Hindlimb muscle (tissue), 1 donor: ENCODE results near the gene LCE2C. TPM values are rescaled to one million over a fixed set of nuclear protein-coding genes. Genes with fewer than 3 reads are reported as not detected.
A peak's percentile ranks its signal among the peaks of the same experiment; 100 is the strongest.
"Not testable (repeated sequence)": the region's sequence is repeated elsewhere in the genome, so short reads cannot be mapped to it uniquely, and the experiment has no call there.

Experiments used
- DNase-seq: peaks from one replicate; pipeline ENCODE4 v3.0.0-alpha.2; 2013
- polyA plus RNA-seq: library from polyadenylated mRNA; unstranded; fragments of 120-200 nt; gene quantifications from one replicate; pipeline ENCODE4 v1.2.1, GENCODE V29; 2013; ENCODE audit not compliant: insufficient read length

Gene LCE2C, protein sequence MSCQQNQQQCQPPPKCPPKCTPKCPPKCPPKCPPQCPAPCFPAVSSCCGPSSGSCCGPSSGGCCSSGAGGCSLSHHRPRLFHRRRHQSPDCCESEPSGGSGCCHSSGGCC
- polyA plus RNA-seq, result not detected

DNA sequence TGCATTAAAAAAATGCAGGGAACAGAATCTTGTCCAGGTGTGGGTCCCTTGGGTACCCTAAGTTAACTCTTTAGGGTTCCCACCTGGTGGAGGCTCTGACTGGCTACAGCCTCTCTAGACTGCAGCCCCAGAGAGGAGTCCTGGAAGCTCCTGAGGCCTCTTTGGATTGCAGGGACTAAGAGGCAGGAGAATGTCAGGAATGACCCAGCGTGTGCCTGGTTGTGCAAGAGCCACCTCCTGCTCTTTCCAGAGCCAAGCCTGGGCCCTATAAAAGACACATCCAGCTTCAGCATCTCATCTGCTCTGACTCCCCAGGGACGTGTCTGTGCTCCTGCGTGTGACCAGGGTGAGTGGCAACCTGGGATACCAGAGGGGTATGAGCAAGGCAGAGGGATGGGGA, at the start of gene LCE2C:
Gene LCE2C, plus strand, starts transcription at position 297 of the 400 bp plus-strand sequence. CDS start 737 bp downstream, outside the sequence.
- DNase-seq, result not testable (repeated sequence)

- no peak for DNase-seq
These were observed 48.3 kb upstream of the LCE2C start for GRCh38 chr1:152626744-152627143.

DNA sequence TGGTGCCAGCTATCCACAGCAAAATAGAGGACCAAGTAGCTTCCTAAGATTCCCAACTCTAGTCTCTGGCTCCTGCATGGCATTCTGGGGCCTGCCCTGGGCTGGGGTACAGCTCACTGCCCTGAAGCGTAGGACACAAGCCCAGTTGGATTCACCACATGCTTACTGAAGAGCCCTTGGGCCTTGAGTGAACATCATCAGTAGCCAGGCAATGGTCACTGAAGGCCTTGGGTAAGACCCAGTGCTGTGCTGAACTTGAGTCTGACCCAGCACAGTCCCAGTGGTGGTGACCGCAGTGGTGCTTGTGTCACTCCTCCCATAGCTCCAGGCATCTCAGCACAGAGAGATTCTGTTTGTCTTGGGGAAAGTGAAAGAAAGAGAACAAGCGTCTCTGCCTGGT, 44.5 kb upstream of the LCE2C start:
- no peak for DNase-seq

DNA sequence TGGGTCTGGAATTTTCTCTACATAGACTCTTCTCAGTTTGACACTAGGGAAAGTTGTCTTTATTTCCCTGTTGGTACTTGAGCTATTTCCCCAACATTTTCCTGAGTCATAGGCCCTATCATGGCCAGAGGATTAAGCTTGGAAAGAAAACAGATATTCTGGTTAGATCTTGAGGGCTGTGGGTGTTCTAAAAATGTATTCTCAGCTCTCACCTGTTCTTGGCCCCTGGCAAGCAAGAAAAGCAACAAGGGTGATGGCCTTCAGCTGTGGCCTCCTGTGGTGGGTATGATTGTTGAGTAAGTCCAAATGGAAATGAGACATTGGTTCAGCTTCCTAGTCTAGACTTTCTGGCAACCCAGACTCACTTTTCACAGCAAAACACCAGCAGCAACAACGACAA, 34.7 kb upstream of the LCE2C start:
- no peak for DNase-seq

DNA sequence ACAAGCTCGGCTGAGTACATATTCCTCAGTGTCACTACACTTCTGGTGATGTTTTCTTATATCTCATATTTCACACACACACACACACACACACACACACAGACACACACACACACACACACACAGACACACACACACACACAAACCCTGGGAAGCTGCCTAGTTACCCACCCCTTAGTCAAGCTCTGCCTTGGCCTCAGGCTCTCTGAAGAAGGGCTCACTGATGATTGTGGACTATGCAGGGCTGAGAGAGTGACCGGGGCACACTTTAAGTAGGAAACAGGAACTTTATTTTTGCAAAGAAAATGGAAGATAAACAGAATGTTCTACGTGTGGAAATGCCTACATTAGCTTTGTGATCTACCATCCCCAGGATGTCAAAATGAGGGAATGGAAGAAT, 31.1 kb upstream of the LCE2C start:
- no peak for DNase-seq

GRCh38 chr1:152645146-152645545, 29.9 kb upstream of the LCE2C start:
- DNase-seq, result no peak

DNA sequence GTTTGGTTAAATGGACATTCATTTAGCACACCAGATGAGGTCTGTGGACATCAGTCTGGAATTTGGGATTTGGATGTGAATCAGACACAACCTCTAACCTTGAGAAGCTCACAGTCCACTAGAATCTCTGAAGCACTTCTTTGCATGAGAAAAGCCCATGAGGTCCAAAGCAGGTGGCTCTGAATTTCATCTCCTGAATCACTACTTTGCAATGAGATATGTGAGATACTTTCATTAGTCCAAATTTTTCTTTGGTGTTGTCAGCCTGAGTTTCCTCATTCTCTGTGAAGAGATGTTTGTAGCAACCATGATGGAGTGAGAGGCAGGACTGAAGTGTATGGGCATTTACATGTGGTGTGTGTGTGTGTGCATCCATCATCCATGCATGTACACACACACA, 28.4 kb upstream of the LCE2C start:
- DNase-seq, result no peak

DNA sequence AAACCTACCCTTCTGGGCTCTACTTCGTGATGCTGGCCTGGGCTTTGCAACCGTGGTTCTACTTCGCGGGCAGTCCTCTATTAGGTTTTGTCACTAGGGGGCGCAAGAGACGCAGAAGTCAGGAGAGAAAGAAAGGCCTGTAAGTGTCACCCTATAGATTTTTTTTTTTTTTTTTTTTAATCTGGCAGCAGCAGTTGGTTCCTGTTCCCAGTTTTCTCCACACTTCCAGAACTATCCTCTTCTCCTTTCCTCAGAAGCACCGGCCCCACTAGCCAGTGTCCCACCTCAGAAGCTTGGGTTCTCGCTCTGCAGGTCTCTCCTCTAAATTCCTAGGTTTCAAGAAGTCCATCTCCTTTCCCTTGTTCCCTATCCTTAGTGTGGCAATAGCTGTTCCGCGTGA, 21.0 kb upstream of the LCE2C start:
- peak; percentile 36 for DNase-seq

- no peak for DNase-seq
These were observed 18.6 kb upstream of the LCE2C start for GRCh38 chr1:152656459-152656858.

- DNase-seq, result no peak
These were observed 17.4 kb upstream of the LCE2C start for GRCh38 chr1:152657677-152658076.

- no peak for DNase-seq
These were observed 16.4 kb upstream of the LCE2C start for GRCh38 chr1:152658649-152659048.

GRCh38 chr1:152663098-152663497, 12.0 kb upstream of the LCE2C start, which contains the start of gene LCE2D:
TSS of gene LCE2D (plus strand) at chr1:152663380. CDS start at chr1:152664106, 726 bp downstream.
- DNase-seq, result no peak

DNA sequence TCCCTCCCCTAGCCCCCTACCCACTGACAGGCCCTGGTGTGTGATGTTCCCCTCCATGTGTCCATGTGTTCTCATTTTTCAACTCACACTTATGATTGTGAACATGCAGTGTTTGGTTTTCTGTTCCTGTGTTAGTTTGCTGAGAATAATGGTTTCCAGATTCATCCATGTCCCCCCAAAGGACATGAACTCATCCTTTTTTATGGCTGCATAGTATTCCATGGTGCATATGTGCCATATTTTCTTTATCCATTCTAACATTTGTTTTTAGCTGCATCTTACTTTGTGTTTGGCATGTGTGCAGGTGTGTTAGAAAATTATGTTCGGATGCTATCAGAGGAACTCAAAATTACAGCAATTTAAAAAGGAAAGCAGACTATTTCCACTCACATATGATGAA, 8.9 kb upstream of the LCE2C start:
- DNase-seq, result not testable (repeated sequence)

DNA sequence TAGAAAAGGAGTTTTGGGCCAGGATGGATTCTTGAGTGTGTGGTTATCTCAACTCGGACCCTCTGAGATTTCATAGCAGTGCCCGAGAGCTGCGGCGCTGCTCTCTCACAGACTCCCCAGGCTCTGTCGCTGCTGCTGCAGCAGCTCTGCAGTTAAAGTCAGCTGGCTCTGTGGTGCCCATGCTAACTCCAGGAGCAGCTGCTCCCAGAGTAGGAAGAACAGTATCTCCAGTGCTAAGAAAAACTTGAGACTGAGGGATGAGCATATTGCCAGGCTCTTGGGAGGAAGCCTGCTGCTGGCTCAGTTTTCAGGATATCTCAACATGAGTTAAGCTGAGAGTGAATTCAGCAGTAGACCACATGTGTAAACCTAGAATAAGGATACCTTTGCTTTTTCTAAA, 7.4 kb upstream of the LCE2C start:
- DNase-seq, result no peak

- no peak for DNase-seq
These were observed 2.1 kb upstream of the LCE2C start for GRCh38 chr1:152673016-152673415.

DNA sequence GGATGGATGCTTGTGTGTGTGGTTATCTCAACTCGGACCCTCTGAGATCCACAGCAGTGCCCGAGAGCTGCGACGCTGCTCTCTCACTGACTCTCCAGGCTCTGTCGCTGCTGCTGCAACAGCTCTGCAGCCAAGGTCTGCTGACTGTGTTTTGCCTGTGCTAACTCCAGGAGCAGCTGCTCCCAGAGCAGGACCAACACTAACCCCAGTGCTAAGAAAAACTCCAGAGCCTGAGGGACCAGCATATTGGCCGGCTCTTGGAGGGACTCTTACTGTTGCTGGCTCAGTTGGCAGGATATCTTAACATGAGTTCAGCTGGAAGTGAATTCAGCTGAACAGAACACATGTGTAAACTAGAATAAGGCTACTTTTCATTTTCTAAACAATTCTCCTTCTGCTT, 4.4 kb downstream of the LCE2C start:
- DNase-seq, result peak; percentile 12

DNA sequence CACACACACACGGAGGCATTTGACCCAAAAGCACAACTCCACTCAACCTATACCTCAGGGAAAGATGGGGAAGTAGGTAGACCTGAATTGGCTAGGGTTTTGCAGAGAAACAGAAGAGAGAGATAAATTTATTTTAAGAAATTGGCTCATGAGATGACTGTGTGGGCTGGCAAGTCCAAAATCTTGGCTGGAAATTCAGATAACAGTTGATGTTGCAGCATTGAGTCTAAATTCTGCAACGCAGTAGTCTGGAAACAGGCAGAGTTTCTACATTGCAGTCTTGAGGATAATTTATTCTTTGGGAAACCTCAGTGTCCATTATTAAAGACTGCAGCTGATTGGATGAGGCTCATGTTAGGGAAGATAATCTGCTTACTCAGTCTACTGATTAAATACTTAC, 6.5 kb downstream of the LCE2C start:
- DNase-seq, result no peak

- no peak for DNase-seq
These were observed 8.8 kb downstream of the LCE2C start for GRCh38 chr1:152683846-152684245.

DNA sequence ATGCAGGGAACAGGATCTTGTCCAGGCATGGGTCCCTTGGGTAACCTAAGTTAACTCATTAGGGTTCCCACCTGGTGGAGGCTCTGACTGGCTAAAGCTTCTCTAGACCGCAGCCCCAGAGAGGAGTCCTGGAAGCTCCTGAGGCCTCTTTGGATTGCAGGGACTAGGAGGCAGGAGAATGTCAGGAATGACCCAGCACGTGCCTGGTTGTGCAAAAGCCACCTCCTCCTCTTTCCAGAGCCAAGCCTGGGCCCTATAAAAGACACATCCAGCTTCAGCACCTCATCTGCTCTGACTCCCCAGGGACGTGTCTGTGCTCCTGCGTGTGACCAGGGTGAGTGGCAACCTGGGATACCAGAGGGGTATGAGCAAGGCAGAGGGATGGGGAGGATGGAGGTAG, 10.7 kb downstream of the LCE2C start, which contains the start of gene LCE2B:
Gene LCE2B, plus strand, starts transcription at position 301 of the 400 bp plus-strand sequence. CDS start 721 bp downstream, outside the sequence.
- DNase-seq, result not testable (repeated sequence)

- no peak for DNase-seq
These were observed 22.9 kb downstream of the LCE2C start, which contains the start of gene LCE2A for GRCh38 chr1:152697701-152698600. TSS of gene LCE2A (plus strand) at chr1:152698345. CDS start at chr1:152698902, 557 bp downstream.

GRCh38 chr1:152699746-152700145, 24.7 kb downstream of the LCE2C start:
- DNase-seq, result no peak

DNA sequence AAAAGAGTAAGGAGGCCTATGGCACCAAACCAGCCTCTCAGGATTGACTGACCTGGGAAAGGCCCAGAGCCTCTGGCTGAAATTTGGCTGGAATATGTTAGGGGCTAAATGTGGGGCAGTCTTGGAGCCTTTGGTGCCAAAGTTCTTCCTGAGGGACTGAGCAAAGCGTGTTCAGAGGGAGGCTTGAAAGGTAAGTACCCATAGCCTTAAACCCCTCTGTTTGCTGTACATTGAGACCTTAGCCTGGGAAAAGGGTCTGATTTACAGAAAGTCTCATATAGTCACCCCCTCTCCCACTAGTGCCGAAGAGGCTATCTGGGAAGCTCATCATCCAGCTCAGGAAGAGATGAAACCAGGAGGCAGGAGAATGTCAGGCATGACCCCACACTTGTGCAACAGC, 32.8 kb downstream of the LCE2C start, which contains the start of gene LCE4A:
Gene LCE4A, plus strand, starts transcription at position 301 of the 400 bp plus-strand sequence. CDS start 916 bp downstream, outside the sequence.
- DNase-seq, result no peak

- no peak for DNase-seq
These were observed 43.2 kb downstream of the LCE2C start for GRCh38 chr1:152718238-152718637.

- DNase-seq, result no peak
These were observed 50.2 kb downstream of the LCE2C start for GRCh38 chr1:152725261-152725660.
